Measurements from ENCODE around the gene CLCN3.
"Not testable (repeated sequence)": the region's sequence is repeated elsewhere in the genome, so short reads cannot be mapped to it uniquely, and the experiment has no call there.

The CLCN3 gene

GRCh38 chr4:169618286-169618685, 2.1 kb upstream of the CLCN3 start:
- DNase-seq (ENCODE audit: low spot score), result no peak

DNA sequence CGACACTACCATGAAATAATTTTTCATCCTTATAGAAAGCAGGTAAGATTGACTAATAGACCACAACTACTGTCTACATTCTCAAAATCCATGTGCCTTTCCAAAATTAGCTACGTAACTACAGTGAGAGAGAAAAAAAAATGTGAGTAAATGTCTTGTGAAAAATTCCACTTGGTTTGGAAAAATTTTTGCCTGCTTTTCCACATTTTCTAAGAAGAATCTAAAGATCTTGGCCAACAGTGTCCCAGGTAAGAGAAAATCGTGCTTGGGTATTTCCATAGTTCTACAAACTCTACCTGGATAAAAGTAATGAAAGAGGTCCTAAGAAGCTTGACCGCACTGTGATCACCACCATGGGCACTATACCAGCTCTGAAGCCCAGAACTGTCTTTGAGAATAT, 1.4 kb upstream of the CLCN3 start:
- no peak for DNase-seq (ENCODE audit: low spot score)

- peak; percentile 65 for DNase-seq (ENCODE audit: low spot score)
Observed at GRCh38 chr4:169619518-169619957, 840 bp upstream of the CLCN3 start.

- peak; percentile 21 for DNase-seq (ENCODE audit: low spot score)
Observed at GRCh38 chr4:169620880-169621248, 486 bp downstream of the CLCN3 start.

DNA sequence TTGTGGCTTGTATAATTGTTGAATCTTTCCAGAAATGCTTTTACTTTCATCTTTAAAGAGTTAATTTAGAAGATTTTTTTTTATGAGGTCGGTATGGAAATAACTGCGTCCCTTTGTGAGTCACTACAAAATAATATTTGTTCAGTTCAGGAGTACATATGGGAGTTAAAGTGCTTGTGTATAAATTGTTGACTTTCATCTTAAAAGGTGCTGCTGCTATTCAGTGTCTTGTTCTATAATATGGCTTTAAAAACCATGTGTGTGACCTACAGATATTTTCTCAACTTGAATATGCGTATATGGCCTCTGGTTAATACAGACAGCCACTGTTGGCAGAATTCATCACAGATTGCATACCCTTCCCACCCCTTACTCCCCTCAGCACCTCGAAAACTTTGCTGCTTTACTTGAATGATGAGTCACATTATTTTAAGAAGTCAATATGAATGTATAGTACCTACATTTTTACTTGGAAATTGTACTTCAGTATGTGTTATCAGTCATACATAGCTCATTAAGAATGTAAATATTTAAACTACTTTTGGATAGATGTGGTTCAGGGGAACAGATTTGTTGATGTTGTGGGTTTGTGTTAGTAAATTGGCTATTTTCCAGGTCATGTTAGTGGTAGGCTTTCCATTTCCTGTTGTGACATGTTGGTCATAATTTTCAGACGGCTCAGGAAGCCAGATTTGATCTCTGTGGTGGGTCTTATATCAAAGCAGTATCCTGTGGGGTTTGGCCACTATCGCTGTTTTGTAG, 1.5 kb downstream of the CLCN3 start:
- no peak for DNase-seq (ENCODE audit: low spot score)

DNA sequence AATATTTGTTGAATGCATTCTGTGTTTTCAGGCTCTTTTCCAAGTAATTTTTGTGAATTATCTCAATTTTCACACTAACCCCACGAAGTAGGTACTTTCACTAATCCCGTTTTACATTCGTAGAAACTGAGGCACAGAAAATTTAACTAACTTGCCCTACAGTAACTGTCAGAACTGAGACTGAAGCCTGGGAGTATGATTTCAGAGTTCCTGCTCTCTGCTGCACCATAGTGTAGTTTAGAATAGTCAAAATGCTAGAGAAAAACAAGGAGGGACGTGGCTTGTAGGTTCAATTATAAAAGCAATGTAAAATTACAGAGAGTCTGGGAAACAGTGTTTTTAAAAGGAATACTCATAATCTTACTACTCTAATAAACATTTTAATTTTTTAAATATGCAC, 2.2 kb downstream of the CLCN3 start:
- DNase-seq (ENCODE audit: low spot score), result no peak

DNA sequence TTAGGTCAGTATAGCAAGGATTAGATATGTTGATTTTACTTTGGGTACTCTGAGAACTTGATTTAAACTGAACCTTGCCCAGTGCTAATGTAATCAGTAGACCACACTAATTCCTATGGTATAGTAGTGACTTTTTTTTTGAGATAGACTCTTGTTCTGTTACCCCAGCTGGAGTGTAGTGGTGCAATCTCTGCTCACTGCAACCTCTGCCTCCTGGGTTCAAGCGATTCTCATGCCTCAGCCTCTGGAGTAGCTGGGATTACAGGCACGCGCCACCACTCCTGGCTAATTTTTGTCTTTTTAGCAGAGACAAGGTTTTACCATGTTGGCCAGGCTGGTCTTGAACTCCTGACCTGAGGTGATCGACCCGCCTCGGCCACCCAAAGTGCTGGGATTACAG, 3.6 kb downstream of the CLCN3 start:
- DNase-seq (ENCODE audit: low spot score), result not testable (repeated sequence)

DNA sequence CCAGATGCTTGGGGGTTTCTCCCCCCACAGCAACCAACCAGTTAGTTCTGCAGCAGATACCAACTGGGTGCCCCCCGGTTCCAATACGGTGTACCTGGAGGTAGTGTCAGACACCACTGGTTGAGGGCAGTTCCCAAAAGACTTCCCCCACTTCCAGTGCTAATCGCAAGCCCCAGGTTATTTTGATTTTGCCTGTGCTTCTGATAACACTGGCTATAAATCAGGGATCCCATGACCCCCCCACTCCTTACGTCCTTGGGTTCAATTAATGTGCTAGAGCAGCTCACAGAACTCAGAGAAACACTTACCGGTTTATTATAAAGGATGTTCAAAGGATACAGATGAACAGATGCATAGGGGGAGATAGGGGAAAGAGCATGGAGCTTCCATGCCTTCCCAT, 5.5 kb downstream of the CLCN3 start:
- DNase-seq (ENCODE audit: low spot score), result no peak

DNA sequence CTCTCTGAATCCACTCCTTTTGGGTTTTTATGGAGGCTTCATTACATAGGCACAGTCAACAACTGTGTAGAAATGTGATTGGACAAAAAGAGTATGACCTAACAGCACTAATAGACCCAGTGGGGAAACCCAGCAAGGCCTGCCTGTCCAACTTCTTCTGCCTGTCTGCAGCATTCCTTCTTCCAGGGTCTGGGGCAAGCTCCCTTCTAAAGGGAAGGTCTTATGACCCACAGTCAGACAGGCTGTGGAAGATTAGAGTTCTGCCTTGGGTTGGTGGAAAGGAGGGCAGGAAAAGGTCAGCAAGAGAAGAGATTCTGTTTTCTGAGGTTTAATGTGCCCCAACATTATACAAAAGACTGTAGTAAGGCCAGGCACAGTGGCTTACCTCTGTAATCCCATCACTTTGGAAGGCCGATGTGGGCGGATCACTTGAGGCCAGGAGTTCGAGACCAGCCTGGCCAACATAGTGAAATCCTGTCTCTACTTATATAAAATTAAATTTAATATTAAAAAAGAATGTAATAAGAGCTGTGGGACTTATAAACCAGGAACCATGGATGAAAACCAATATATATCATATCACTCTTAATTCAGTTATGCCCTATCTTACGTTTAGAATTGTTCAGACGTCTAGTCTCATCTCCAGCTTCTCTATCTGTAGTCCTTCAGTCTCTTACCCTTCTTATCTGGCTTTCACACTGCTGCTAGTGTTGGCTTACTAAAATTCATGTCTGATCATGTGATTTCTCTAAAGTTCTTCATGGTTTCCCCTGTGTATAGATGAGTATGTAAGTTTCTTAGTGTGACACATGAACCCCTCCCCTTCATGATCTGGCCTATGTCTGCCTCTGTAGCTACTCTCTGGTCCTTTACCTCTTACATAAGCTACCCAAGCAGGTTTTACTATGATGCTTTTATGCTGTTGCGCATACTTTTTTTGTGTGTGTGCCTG, 6.2 kb downstream of the CLCN3 start:
- no peak for DNase-seq (ENCODE audit: low spot score)

DNA sequence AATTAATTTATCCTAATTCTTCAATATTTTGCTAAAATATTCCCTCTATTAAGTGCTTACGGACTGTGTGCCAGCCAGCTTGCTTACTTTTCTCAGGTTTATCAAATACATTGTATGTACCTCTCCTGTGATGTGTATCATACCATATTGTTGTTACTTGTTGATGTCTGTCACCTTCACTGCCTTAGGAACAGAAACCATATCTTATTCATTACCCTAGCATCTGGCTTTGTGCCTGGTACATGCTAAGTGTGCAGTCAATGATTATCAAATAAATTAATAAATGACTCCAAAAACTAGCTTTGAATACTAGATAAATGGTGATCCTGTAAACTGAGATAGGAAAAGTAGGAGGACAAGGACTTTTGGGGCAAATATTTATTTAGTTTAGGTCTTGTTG, 6.9 kb downstream of the CLCN3 start:
- no peak for DNase-seq (ENCODE audit: low spot score)

GRCh38 chr4:169628579-169628978, 8.2 kb downstream of the CLCN3 start:
- DNase-seq (ENCODE audit: low spot score), result no peak

DNA sequence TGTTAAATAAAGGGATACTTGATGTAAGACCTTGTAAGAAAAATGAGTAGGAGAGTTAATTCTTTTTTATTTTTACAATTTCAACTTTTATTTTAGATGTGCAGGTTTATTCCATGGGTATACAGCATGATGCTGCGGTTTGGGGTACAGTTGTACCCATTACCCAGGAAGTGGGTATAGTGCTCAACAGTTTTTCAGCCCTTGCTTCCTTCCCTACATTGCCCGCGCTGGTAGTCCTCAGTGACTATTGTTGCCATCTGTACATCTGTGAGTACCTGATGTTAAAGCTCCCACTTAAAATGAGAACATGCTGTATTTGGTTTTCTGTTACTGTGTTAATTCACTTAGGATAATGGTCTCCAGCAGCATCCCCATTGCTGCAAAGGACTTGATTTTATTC, 9.7 kb downstream of the CLCN3 start:
- DNase-seq (ENCODE audit: low spot score), result no peak

DNA sequence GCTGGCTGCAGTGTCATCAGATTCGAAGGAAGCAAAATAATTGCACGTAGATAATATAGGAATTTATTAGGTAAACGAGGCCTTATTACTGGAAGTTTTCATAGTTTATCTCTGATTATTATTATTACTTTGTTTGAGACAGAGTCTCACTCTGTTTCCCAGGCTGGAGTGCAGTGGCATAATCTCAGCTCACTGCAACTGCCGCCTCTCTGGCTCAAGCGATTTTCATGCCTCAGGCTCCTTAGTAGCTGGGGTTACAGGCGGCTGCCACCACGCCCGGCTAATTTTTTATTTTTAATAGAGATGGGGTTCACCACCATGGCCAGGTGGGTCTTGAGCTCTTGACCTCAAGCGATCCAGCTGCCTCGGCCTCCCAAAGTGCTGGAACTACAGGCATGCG, 12.5 kb downstream of the CLCN3 start:
- DNase-seq (ENCODE audit: low spot score), result no peak

- no peak for DNase-seq (ENCODE audit: low spot score)
Observed at GRCh38 chr4:169634975-169635374, 14.6 kb downstream of the CLCN3 start.

DNA sequence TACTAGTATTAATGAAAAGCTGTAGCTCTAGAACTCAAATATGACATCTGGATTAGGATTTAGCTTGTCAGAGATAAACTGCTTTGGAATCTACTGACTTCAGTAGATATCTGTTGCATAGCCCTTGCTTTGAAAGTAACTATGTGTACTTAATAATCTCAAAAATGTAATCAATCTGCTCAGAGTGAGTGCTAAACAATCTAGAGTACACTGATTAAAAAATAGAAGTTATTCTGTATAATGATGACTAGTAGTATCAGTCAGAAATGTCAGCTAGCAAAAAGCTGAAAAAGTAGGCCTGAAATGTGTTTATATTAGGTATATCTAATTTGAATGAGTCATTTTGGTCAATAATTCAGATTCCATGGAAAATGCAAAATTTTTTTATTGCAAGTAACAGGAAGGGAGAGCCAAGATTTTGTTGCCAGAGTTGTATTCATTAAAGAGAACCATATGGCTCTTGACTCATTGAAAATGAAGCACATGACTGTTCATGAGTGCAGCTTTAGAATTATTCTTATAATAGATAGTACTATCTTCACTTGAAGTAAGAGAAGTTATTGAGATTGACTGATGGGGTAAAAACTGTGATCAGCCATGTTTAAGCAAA, 20.0 kb downstream of the CLCN3 start:
- DNase-seq (ENCODE audit: low spot score), result no peak

GRCh38 chr4:169644802-169645201, 24.4 kb downstream of the CLCN3 start:
- no peak for DNase-seq (ENCODE audit: low spot score)

GRCh38 chr4:169645627-169646026, 25.2 kb downstream of the CLCN3 start:
- DNase-seq (ENCODE audit: low spot score), result no peak

- no peak for DNase-seq (ENCODE audit: low spot score)
Observed at GRCh38 chr4:169649545-169650226, 29.3 kb downstream of the CLCN3 start.

- DNase-seq (ENCODE audit: low spot score), result no peak
Observed at GRCh38 chr4:169650227-169650936, 30.0 kb downstream of the CLCN3 start.

- DNase-seq (ENCODE audit: low spot score), result no peak
Observed at GRCh38 chr4:169652535-169652934, 32.2 kb downstream of the CLCN3 start.

DNA sequence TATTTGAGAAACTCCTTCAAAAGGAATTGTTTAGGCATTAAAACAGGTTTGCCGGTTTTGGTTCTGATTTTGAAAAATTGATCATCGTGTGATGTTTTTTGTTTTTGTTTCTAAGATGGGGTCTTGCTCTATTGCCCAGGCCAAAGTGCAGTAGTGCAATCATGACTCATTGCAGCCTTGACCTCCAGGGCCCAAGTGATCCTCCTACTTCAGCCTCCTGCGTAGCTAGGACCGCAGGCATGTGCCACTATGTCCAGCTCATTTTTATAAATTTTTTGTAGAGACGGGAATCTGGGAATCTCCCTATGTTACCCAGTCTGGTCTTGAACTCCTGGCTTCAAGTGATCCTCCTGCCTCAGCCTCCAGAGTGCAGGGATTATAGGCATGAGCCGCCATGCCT, 35.0 kb downstream of the CLCN3 start:
- no peak for DNase-seq (ENCODE audit: low spot score)

Data from Ammon's horn (tissue), 1 donor.